Raji (cell line): Measurements from ENCODE around the gene SEZ6L2.
A peak's percentile ranks its signal among the peaks of the same experiment; 100 is the strongest.

Source experiments
- POLR2A ChIP-seq: IDR thresholded peaks from 2 replicates; pipeline ENCODE4 v1.6.1; 2011; ENCODE audit warnings: low read depth, low read length, control low read depth; ENCODE audit not compliant: insufficient read depth

SEZ6L2 gene

GRCh38 chr16:29826342-29826695 lies 73.0 kb downstream of the SEZ6L2 start:
- no peak for TF ChIP-seq POLR2A

- peak; percentile 14; the same call in 1 of the 2 replicates for TF ChIP-seq POLR2A
These were observed 74.0 kb downstream of the SEZ6L2 start for GRCh38 chr16:29825145-29826044.

GRCh38 chr16:29824589-29825144 lies 74.7 kb downstream of the SEZ6L2 start:
- TF ChIP-seq POLR2A: 0 out of 2 replicates have a peak, but pooled peaks have one; percentile 2

GRCh38 chr16:29821643-29822115 lies 77.7 kb downstream of the SEZ6L2 start:
- TF ChIP-seq POLR2A: no peak
